ENCODE results near the gene CCDC71L. TPM values are rescaled to one million over a fixed set of nuclear protein-coding genes. Genes with fewer than 3 reads are reported as not detected.
"Not testable (repeated sequence)": the region's sequence is repeated elsewhere in the genome, so short reads cannot be mapped to it uniquely, and the experiment has no call there.

Gene CCDC71L
- 5.2 TPM for total RNA-seq

DNA sequence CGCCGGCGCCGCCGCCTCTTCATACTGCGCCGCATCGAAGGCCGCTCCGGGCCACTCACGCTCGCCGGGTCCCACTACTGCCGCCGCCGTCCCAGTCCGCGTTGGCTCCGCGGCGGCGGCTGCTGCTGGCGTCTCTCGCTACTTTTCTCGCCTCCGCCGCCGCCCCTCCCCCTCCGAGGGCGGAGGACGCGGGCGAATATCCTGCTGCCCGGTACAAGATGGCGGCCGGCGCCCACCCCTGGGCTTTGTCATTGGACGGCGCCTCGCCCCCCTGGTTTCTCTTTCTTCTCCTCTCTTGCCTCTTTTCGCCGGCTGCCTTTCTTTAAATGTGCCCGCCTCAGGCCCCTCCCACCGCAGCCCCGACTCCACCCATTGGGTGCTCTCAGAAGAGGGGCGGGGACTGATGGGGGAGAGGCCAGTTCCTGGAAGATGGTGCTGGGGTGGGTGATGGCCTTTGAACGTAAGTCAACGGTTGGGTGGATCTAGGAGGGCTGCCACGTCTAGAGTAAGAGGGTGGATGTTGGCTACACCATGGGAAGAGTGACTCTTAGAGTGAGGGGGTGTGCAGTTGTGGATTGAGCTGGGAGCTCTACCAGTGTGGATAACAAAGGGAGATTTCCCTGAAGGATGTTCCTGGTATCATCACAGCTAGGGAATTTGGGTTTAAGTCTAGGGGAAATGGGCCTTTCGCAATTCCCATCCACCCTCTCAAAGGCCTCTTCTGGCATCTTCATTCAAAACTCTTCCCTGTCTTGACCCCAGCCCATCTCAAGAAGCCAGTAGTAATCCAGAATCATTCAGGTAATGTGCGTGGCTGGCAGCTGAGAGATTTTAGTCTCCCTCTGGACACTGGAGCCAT, at the start of gene CCDC71L:
Gene CCDC71L, minus strand, starts transcription at position 297 of the 859 bp plus-strand sequence. Its CDS starts 262 bp downstream, at position 35.
- Histone ChIP-seq H3K4me3 (ENCODE audit: low read length in 3 of 3) (peak within 1 kb of the TSS; percentile 84 to 85 (median 84)), H3K27me3 (ENCODE audit: control insufficient read depth in 3 of 3, insufficient read depth in 3 of 3, low read length in 3 of 3) (no peaks in the 10 kb centered on the region), H3K4me1 (ENCODE audit: control insufficient read depth in 3 of 3, insufficient read depth in 3 of 3, low read length in 3 of 3) (peaks cover 2 to 12% (median 7%) of the 10 kb centered on the region in 3 donors), H3K36me3 (ENCODE audit: control insufficient read depth in 3 of 3, insufficient read depth in 3 of 3, low read length in 3 of 3) (no peaks in the 10 kb centered on the region), H3K9ac (ENCODE audit: low read depth in 1 of 3, low read length in 3 of 3) (peak within 1 kb of the TSS; percentile 85 to 88 (median 86)), H3K9me3 (ENCODE audit: control insufficient read depth in 3 of 3, low read length in 3 of 3) (no peaks in the 10 kb centered on the region), H3K27ac (ENCODE audit: low read depth, low read length) (peak within 1 kb of the TSS; percentile 81)

DNA sequence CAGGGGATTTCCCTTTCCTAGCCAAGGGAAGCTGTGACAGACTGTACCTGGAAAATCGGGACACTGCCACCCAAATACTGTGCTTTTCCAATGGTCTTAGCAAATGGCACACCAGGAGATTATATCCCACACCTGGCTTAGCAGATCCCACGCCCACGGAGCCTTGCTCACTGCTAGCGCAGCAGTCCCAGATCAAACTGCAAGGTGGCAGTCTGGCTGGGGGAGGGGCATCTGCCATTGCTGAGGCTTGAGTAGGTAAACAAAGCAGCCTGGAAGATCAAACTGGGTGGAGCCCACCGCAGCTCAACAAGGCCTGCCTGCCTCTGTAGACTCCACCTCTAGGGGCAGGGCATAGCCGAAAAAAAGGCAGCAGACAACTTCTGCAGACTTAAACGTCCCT, 48.6 kb upstream of the CCDC71L start:
- H3K27me3 ChIP-seq (ENCODE audit: control insufficient read depth in 3 of 3, insufficient read depth in 3 of 3, low read length in 3 of 3); H3K27ac ChIP-seq (ENCODE audit: low read depth, low read length); H3K4me3 ChIP-seq (ENCODE audit: low read length in 3 of 3); H3K4me1 ChIP-seq (ENCODE audit: control insufficient read depth in 3 of 3, insufficient read depth in 3 of 3, low read length in 3 of 3); H3K36me3 ChIP-seq (ENCODE audit: control insufficient read depth in 3 of 3, insufficient read depth in 3 of 3, low read length in 3 of 3); H3K9me3 ChIP-seq (ENCODE audit: control insufficient read depth in 3 of 3, low read length in 3 of 3); H3K9ac ChIP-seq (ENCODE audit: low read depth in 1 of 3, low read length in 3 of 3): not testable (repeated sequence)

DNA sequence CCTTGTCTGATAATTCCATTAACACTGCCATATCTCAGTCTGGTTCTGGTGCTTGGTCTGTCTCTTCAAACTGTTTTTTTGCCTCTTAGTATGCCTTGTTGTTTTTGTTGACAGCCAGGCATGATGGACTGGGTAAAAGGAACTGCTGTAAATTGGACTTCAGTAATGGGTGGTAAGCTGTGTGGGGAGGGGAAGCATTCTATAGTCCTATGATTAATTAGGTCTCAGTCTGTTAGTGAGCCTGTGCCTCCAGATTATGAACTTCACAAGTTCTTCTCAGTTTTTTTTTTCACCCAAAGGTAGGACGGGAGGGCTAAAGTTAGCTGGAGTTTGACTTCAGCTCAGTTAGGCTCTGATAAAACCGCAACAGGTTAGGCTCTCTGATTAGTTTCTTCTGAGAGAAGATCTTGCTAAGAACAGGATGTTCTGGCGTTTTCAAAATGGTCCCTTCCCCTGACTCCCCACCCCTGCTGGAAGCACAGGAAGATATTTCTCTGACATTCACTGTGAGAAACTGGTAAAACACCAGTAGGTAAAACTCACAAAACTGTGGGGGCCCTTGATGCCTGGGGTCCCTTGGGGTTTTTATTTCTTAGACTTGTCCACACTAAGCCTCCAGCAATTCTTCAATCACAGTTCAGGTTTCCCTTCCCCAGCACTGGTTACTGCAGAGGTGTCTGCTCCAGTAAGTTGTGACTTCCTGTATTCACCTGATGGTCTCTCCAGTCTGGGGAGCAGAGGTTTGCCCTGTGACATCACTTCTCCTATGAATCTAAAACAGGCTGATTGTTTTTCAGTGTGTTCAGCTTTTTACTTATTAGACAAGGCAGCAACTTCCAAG, 43.3 kb upstream of the CCDC71L start:
- Histone ChIP-seq H3K4me3 (ENCODE audit: low read length in 3 of 3) (no peak overlapping the region), H3K4me1 (ENCODE audit: control insufficient read depth in 3 of 3, insufficient read depth in 3 of 3, low read length in 3 of 3) (no peaks in the 10 kb centered on the region), H3K27ac (ENCODE audit: low read depth, low read length) (no peak overlapping the region), H3K27me3 (ENCODE audit: control insufficient read depth in 3 of 3, insufficient read depth in 3 of 3, low read length in 3 of 3) (no peaks in the 10 kb centered on the region), H3K9ac (ENCODE audit: low read depth in 1 of 3, low read length in 3 of 3) (no peak overlapping the region), H3K9me3 (ENCODE audit: control insufficient read depth in 3 of 3, low read length in 3 of 3) (no peaks in the 10 kb centered on the region), H3K36me3 (ENCODE audit: control insufficient read depth in 3 of 3, insufficient read depth in 3 of 3, low read length in 3 of 3) (no peaks in the 10 kb centered on the region)

DNA sequence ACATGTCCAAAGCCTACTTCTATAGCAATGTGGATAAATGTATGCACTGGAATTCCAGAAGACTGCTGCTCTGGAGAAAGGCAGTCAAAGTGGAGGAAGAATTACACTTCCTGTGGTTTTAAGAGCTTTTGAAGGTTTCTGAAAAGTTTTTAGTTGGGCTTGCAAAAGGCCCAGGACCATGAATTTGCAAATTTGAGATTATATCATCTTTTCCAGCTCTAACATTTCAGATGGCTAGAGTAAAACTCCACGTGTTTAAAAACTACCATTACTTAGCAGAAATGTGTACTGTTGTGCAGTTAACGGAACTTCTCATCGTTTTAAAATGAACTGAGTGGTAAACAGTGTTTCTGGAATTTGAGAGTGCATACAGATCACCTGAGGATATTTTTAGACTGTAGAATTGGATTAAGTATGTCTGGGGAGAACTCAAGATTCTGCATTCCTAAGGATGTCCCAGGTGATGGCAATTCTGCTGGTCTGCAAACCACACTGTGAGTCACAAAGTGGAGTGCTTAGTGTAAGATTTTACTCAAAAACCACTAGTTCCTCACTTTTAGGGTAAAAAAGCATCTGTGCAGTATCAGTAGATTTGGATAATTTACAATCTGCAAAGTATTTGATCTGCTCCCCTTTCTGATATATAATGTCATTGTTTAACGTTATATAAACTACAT, 32.9 kb upstream of the CCDC71L start:
- H3K27ac ChIP-seq (ENCODE audit: low read depth, low read length), result no peak overlapping the region
- H3K4me3 ChIP-seq (ENCODE audit: low read length in 3 of 3), result no peak overlapping the region
- no peaks in the 10 kb centered on the region for H3K27me3 ChIP-seq (ENCODE audit: control insufficient read depth in 3 of 3, insufficient read depth in 3 of 3, low read length in 3 of 3)
- H3K9me3 ChIP-seq (ENCODE audit: control insufficient read depth in 3 of 3, low read length in 3 of 3), result no peaks in the 10 kb centered on the region
- H3K9ac ChIP-seq (ENCODE audit: low read depth in 1 of 3, low read length in 3 of 3), result no peak overlapping the region
- no peaks in the 10 kb centered on the region for H3K4me1 ChIP-seq (ENCODE audit: control insufficient read depth in 3 of 3, insufficient read depth in 3 of 3, low read length in 3 of 3)
- H3K36me3 ChIP-seq (ENCODE audit: control insufficient read depth in 3 of 3, insufficient read depth in 3 of 3, low read length in 3 of 3), result no peaks in the 10 kb centered on the region

DNA sequence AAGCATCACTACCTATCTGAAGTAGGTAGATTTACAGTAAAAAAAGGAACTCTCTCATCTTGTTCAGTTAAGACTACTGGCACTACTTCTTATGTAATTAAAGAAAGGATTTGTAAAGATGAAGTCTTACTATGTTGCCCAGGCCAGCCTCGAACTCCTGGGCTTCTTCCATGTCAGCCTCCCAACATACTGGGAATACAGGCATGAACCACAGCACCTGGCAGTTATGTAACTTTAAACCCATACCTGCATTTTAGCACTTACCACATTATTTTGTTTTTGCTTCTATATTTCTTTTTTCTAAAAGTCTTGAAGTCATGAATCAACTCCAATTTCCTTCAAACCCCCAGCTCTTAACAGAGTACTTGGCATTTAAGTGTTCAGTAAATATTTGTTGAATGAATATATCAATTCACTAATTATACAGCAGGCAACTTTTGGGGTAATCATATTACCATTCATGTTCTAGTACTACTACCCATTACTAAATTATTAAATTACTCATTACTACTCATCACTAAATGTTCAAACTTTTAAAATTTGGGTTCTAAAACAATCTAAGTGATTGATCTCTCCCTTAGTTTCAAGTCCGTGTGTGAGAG, 31.6 kb upstream of the CCDC71L start:
- Histone ChIP-seq H3K27me3 (ENCODE audit: control insufficient read depth in 3 of 3, insufficient read depth in 3 of 3, low read length in 3 of 3) (no peaks in the 10 kb centered on the region), H3K36me3 (ENCODE audit: control insufficient read depth in 3 of 3, insufficient read depth in 3 of 3, low read length in 3 of 3) (no peaks in the 10 kb centered on the region), H3K4me1 (ENCODE audit: control insufficient read depth in 3 of 3, insufficient read depth in 3 of 3, low read length in 3 of 3) (no peaks in the 10 kb centered on the region), H3K4me3 (ENCODE audit: low read length in 3 of 3) (no peak overlapping the region), H3K27ac (ENCODE audit: low read depth, low read length) (no peak overlapping the region), H3K9ac (ENCODE audit: low read depth in 1 of 3, low read length in 3 of 3) (no peak overlapping the region), H3K9me3 (ENCODE audit: control insufficient read depth in 3 of 3, low read length in 3 of 3) (no peaks in the 10 kb centered on the region)

DNA sequence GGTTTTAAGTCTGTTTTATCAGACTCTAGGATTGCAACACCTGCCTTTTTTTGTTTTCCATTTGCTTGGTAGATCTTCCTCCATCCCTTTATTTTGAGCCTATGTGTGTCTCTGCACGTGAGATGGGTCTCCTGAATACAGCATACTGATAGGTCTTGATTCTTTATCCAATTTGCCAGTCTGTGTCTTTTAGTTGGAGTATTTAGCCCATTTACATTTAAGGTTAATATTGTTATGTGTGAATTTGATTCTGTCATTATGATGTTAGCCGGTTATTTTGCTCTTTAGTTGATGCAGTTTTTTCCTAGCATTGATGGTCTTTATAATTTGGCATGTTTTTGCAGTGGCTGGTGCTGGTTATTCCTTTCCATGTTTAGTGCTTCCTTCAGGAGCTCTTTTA, 27.2 kb upstream of the CCDC71L start:
- not testable (repeated sequence) for H3K9ac ChIP-seq (ENCODE audit: low read depth in 1 of 3, low read length in 3 of 3); H3K27ac ChIP-seq (ENCODE audit: low read depth, low read length); H3K36me3 ChIP-seq (ENCODE audit: control insufficient read depth in 3 of 3, insufficient read depth in 3 of 3, low read length in 3 of 3); H3K9me3 ChIP-seq (ENCODE audit: control insufficient read depth in 3 of 3, low read length in 3 of 3); H3K4me1 ChIP-seq (ENCODE audit: control insufficient read depth in 3 of 3, insufficient read depth in 3 of 3, low read length in 3 of 3); H3K4me3 ChIP-seq (ENCODE audit: low read length in 3 of 3); H3K27me3 ChIP-seq (ENCODE audit: control insufficient read depth in 3 of 3, insufficient read depth in 3 of 3, low read length in 3 of 3)

DNA sequence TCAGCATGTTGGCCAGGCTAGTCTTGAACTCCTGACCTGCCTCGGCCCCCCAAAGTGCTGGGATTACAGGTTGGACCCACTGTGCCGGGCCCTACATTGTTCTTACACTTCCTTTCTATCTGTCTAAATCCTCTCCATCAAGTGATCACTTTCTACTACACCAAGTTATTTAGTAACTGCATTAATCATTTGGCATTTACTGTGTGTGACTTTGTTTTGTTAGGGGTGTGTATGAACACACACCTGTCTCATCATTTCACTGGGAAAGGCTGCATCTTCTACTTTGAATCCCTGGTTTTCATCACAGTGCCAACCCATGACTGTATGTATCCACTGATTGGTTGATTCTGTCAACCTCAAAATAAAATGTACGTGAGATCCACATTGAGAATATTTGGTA, 23.0 kb upstream of the CCDC71L start:
- Histone ChIP-seq H3K4me1 (ENCODE audit: control insufficient read depth in 3 of 3, insufficient read depth in 3 of 3, low read length in 3 of 3) (no peaks in the 10 kb centered on the region), H3K9me3 (ENCODE audit: control insufficient read depth in 3 of 3, low read length in 3 of 3) (no peaks in the 10 kb centered on the region), H3K9ac (ENCODE audit: low read depth in 1 of 3, low read length in 3 of 3) (no peak overlapping the region), H3K36me3 (ENCODE audit: control insufficient read depth in 3 of 3, insufficient read depth in 3 of 3, low read length in 3 of 3) (no peaks in the 10 kb centered on the region), H3K27me3 (ENCODE audit: control insufficient read depth in 3 of 3, insufficient read depth in 3 of 3, low read length in 3 of 3) (no peaks in the 10 kb centered on the region), H3K4me3 (ENCODE audit: low read length in 3 of 3) (no peak overlapping the region), H3K27ac (ENCODE audit: low read depth, low read length) (no peak overlapping the region)

DNA sequence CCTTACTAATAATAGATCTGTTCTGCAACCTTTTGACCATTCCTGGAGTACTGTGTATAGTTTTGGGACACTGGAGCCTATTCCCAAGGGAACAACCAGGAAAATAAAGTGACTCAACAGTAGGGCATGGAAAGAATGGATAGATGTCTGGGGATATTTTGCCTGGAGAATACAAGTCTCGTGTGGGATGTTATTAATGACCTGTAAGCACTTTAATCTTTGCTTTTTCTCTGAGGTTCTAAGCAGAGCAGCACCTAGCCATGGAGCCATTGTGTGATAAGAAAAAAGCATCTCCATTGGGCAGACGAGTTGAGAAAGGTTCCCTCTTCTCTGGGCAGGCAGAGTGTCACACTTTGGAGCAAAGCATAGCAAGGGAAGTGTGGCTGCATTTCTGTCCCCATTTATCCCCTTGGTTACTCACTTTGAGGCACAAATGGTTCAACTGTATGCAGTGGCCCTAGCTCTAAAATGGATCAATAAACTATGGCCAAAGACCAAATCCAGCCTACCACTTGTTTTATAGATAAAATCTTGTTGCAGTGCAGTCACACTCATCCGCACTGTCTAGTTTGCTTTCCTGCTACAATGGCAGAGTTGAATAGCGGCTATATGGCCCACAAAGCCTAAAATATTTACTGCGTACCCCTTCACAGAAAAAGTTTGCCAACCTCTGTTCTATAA, 21.0 kb upstream of the CCDC71L start:
- no peak overlapping the region for H3K27ac ChIP-seq (ENCODE audit: low read depth, low read length)
- H3K36me3 ChIP-seq (ENCODE audit: control insufficient read depth in 3 of 3, insufficient read depth in 3 of 3, low read length in 3 of 3), result no peaks in the 10 kb centered on the region
- no peaks in the 10 kb centered on the region for H3K27me3 ChIP-seq (ENCODE audit: control insufficient read depth in 3 of 3, insufficient read depth in 3 of 3, low read length in 3 of 3)
- no peak overlapping the region for H3K9ac ChIP-seq (ENCODE audit: low read depth in 1 of 3, low read length in 3 of 3)
- H3K4me1 ChIP-seq (ENCODE audit: control insufficient read depth in 3 of 3, insufficient read depth in 3 of 3, low read length in 3 of 3), result no peaks in the 10 kb centered on the region
- no peaks in the 10 kb centered on the region for H3K9me3 ChIP-seq (ENCODE audit: control insufficient read depth in 3 of 3, low read length in 3 of 3)
- H3K4me3 ChIP-seq (ENCODE audit: low read length in 3 of 3), result no peak overlapping the region

DNA sequence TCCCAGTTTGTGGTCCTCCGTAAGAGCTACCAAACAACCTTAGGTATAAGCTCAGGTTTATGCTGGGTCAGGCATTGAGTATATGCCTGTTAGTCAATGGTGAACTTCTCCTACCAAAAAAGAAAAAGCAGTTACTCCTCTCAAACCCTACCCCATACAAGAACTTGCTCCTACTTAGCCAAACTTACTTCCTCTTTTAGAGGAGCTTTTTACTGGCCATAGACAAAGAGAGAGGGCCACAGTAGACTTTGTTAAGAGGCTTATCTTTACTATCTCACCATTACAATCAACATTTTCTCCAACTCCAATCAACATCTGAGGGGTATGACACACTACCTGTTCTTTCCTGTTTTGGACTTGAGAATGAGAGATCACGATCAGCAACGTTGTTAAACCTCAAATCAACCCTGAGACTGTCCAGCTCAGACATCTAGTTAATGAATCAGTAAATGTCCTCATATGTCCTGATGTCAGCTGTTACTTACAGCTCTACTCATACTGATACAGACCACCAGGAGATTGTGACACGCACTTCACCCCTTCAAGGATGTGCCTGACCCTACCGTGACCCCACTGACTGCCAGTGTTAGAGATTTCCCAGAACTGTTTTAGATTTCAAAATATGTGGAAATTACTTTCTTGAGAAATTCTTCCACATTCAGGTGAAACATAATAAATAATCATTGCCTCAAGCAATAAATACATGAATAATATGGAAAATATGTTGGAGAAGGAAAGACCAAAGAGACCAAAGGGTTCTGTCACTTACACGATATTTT, 18.4 kb upstream of the CCDC71L start:
- Histone ChIP-seq H3K9ac (ENCODE audit: low read depth in 1 of 3, low read length in 3 of 3) (no peak overlapping the region), H3K4me3 (ENCODE audit: low read length in 3 of 3) (no peak overlapping the region), H3K36me3 (ENCODE audit: control insufficient read depth in 3 of 3, insufficient read depth in 3 of 3, low read length in 3 of 3) (no peaks in the 10 kb centered on the region), H3K27ac (ENCODE audit: low read depth, low read length) (no peak overlapping the region), H3K27me3 (ENCODE audit: control insufficient read depth in 3 of 3, insufficient read depth in 3 of 3, low read length in 3 of 3) (no peaks in the 10 kb centered on the region), H3K4me1 (ENCODE audit: control insufficient read depth in 3 of 3, insufficient read depth in 3 of 3, low read length in 3 of 3) (no peaks in the 10 kb centered on the region), H3K9me3 (ENCODE audit: control insufficient read depth in 3 of 3, low read length in 3 of 3) (no peaks in the 10 kb centered on the region)

Measured in skeletal muscle tissue (tissue), 4 donors.